ENCODE data around the gene ABCD1.

Gene ABCD1

DNA sequence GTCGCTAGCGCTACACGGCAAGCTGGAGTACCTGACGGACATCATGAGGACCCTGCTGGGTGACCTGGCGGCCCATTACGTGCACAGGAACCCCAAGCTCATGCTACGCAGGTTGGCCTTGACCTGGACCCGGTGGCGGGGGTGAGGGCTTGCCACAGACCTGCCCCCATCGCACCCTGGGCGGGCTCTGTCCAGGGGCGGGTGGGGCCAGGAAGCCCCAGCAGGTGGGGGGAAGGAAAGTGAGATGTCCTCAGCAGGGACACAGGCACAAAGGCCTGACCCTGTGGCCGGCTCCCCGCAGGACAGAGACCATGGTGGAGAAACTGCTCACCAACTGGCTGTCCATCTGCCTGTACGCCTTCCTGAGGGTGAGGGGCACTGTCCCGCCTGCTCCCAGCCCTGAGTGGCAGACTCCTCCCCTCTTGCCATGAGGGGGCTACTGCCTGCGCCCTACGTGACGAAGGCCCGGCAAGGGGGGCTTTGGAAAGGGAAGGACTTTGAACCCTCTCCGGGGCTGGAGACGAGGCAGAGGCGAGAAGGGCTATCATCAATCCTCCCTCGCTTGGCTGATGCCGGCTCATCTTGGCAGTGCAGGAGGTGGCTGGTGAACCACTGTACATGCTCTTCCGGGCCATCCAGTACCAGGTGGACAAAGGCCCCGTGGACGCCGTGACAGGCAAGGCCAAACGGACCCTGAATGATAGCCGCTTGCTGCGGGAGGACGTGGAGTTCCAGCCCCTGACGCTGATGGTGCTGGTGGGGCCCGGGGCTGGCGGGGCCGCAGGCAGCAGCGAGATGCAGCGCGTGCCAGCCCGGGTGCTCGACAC, 50.9 kb downstream of the ABCD1 start:
- no peak for DNase-seq

GRCh38 chrX:153776120-153776599, 51.5 kb downstream of the ABCD1 start:
- DNase-seq, result no peak

- no peak for DNase-seq
Observed at GRCh38 chrX:153776611-153777045, 52.0 kb downstream of the ABCD1 start.

DNA sequence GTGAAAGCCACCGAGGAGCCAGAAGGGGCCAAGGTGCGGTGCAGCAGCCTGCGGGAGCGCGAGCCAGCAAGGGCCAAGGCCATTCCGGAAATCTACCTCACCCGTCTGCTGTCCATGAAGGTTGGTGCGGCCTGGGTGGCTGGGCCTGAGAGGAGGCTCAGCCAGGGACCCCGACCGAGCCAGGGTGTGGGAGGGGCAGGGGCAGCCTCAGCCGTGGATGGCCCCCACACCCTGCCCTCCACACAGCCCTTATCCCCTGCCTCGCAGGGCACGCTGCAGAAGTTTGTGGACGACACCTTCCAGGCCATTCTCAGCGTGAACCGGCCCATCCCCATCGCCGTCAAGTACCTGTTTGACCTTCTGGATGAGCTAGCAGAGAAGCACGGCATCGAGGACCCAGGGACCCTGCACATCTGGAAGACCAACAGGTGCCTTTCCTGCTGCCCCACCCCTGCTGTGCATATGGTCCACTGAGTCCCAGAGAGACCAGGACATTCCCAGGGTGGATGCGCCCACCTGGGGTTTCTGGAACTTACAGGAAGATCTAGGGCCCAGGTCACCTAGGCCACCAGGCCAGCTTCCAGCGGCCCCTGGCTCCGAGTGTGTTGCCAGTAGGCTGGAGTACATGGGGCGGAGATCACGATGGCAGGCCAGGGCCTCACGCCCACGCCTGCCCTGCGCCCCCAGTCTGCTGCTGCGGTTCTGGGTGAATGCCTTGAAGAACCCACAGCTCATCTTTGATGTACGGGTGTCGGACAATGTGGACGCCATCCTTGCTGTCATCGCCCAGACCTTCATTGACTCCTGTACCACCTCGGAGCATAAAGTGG, 52.8 kb downstream of the ABCD1 start:
- DNase-seq, result no peak

- DNase-seq, result no peak
Observed at GRCh38 chrX:153778181-153778580, 53.5 kb downstream of the ABCD1 start.

DNA sequence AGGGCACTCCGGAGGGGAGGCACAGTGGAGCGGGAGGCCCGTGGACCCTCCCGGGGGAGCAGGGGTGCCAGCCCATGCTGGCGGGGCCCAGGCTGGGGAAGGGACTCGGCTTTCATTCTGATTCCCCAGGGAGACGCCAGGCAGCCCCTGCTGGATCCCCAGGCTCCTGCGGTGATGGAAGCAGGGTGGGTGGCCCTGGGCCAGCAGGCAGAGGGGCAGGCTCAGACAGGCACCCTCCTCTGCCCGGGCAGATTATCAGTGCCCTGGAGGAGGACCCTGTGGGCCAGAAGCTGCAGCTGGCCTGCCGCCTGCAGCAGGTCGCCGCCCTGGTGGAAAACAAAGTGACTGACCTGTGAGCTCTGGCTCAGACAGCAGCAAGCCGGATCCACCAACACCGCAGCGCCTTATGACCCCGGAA, 54.0 kb downstream of the ABCD1 start:
- DNase-seq, result no peak

DNA sequence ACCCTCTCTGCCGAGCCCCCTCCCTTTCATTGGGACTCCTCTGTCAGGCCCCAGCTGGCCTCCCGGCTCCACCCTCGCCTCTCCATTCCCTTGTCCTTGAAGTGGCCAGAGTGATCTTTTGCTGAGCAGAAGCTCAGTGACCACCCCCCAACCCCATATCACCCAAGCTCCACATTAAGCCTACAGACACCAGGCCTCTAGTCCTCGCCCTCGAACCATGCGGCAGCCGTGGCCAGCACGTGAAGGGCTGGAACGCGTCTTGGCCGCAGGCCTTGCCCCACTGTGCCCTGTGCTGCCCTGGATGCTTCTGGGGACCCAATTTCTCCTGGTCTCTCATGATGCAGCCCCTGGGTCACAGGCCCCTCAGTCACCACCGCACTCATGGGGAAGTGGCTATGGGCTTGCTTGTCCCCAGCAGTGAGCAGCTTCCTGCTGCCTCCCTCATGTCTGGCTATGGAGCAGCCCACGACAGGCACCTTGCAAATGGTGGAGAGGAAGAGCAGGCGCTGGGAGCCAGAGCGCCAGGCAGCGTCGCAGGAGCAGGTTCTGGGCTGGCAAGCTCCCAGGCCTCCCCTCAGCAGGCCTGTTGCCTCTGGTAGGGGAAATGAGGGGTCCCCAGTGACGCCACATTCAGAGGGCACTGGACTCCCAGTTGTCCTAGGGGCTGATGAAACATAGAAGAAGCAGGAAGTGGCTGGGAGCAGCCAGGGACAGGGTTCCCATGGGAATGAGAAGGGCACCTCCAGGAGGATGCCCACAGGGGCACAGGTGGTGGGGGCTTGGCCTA, 55.4 kb downstream of the ABCD1 start:
- no peak for DNase-seq

DNA sequence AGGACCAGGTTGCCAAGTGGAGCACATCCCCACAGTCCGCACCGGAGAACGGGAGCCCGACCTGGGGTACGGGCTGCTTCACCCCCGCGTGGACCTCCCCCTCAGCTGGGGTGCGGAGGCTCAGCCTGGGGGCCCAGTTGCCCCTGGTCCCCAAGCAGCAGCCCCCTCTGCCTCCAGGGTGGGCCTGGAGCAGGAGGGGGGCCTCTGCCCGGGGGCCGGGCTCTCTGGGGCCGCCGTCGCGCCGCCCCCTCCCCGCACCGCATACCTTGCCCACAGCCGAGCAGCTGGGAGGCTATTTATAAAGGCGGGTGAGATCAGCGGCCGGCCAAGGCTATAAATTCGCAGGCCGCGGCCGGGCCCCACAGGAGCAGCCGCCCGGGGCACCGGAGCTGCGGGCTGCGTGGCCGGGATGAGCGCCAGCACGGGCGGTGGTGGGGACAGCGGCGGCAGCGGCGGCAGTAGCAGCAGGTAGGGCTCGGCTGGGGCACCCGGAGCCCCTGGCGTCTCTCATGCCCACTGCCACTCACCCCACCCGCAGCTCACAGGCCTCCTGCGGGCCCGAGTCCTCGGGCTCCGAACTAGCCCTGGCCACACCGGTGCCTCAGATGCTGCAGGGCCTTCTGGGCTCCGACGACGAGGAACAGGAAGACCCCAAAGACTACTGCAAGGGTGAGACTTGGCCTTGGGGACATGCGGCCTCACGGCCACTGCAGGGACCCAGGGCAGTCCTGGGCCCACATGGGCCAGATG, 56.2 kb downstream of the ABCD1 start, which contains the start of gene SRPK3:
Gene SRPK3 (plus strand): TSS at position 364 of the 750 bp plus-strand sequence. CDS start 46 bp downstream, at position 410.
- no peak for DNase-seq

- DNase-seq, result no peak
Observed at GRCh38 chrX:153781428-153782047, 56.9 kb downstream of the ABCD1 start.

DNA sequence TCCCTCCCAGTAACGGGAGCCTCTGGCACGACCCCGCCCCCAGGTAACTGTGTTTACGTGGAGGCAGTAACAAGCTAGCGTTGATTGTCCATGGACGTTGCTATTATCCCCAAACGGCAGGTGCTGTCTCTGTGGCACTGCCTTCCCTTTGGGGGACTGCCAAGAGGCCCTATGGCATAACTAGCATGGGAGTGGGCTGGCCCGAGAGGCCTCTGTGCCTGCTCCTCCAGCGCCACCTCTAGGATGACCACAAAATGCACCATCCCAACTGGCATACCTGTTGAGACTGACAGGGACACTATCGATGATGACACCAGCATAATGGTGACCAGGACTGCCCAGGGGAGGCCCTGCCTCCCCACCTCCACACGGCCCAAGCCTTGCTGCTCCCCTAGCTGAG, 57.7 kb downstream of the ABCD1 start:
- DNase-seq, result no peak

- DNase-seq, result no peak
Observed at GRCh38 chrX:153782871-153783270, 58.2 kb downstream of the ABCD1 start.

DNA sequence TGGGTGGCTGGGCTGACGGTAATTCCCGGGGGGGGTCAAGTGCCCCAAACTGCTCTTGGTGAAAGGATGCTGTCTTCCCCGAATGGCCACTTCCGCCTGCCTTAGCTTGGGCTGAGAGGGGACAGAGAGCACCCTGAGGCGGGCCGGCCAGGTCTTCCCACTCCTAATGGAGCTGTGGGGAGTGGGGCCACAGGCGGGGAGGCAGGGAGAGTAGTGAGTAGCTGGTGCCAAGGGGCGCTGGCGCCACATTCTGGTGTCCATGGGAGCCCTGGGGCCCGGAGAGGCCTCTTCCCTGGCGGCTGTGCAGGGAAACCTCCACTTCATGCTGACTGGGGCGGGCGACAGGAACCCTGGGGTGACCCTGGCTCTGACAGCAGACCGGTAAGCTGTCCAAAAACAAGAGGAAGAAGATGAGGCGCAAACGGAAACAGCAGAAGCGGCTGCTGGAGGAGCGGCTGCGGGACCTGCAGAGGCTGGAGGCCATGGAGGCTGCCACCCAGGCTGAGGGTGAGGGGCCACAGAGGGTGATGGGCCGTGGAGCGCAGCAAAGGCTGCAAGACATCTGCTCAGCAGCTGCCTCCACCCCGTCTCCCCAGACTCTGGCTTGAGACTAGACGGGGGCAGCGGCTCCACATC, 58.8 kb downstream of the ABCD1 start:
- no peak for DNase-seq

- no peak for DNase-seq
Observed at GRCh38 chrX:153784325-153784967, 59.8 kb downstream of the ABCD1 start.

DNA sequence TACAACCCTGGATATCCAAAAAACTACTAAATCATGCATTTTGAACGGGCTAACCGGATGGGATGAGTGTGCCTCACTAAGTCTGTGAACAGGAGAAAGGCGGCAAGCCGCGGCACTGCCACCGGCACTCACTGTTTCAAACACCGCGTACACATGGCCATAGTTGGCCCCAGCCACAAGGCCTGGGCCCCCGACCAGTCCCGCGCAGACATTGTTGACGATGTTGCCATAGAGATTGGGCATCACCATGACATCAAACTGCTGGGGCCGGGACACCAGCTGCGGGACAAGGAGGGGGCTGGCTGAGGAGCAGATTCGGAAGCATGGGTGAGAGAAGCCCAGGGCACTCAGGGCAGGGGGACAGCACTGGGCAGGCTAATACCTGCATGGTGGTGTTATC, 62.0 kb downstream of the ABCD1 start:
- DNase-seq, result no peak

- DNase-seq, result no peak
Observed at GRCh38 chrX:153789654-153790053, 65.0 kb downstream of the ABCD1 start.

GRCh38 chrX:153791104-153791852, 66.6 kb downstream of the ABCD1 start:
- no peak for DNase-seq

GRCh38 chrX:153792368-153792767, 67.7 kb downstream of the ABCD1 start:
- no peak for DNase-seq

- DNase-seq, result no peak
Observed at GRCh38 chrX:153793291-153793690, 68.6 kb downstream of the ABCD1 start.
